Activated CD8-positive, alpha-beta T cell treated with anti-CD3 and anti-CD28 coated beads for 36 hours (primary cell): Measurements from ENCODE around the gene EWSR1. TPM values are rescaled to one million over a fixed set of nuclear protein-coding genes. Genes with fewer than 3 reads are reported as not detected.

Source experiments
- ATAC-seq: fragments of 200-7000 bp; cut with Tn5 transposase; one replicate; pipeline ENCODE4 v1.10.0; 2021; ENCODE audit warnings: mild to moderate bottlenecking, moderate library complexity
- CTCF ChIA-PET: fragments of 350-600 bp; sonication (Branson Sonifier 250); formaldehyde crosslinking; loops from one replicate; lab custom pipeline; 2021; ENCODE audit warnings: antibody characterized with exemption; lab: Charles Lee
- POLR2A ChIA-PET: fragments of 350-600 bp; sonication (Branson Sonifier 250); formaldehyde crosslinking; loops from one replicate; lab custom pipeline; 2021; ENCODE audit warnings: antibody characterized with exemption; lab: Charles Lee
- DNase-seq: peaks from one replicate; pipeline ENCODE4 v3.0.0-alpha.2; 2020
- H3K27ac Mint-ChIP-seq: one replicate; pipeline ENCODE4 v1.8.0; 2021; ENCODE audit warnings: mild to moderate bottlenecking, mixed read lengths
- H3K27me3 Mint-ChIP-seq: one replicate; pipeline ENCODE4 v1.8.0; 2021; ENCODE audit warnings: mixed read lengths
- H3K36me3 Mint-ChIP-seq: one replicate; pipeline ENCODE4 v1.8.0; 2021; ENCODE audit warnings: low read depth, mixed read lengths
- H3K4me1 Mint-ChIP-seq: one replicate; pipeline ENCODE4 v1.8.0; 2021; ENCODE audit warnings: low read depth, mixed read lengths
- H3K4me3 Mint-ChIP-seq: one replicate; pipeline ENCODE4 v1.8.0; 2021; ENCODE audit warnings: mild to moderate bottlenecking, moderate library complexity, mixed read lengths
- H3K9me3 Mint-ChIP-seq: one replicate; pipeline ENCODE4 v1.8.0; 2021; ENCODE audit warnings: mixed read lengths
- CTCF ChIP-seq: fragments of 200-600 bp; IDR thresholded peaks from one replicate; pipeline ENCODE4 v1.8.0; 2022; ENCODE audit warnings: antibody characterized with exemption, mild to moderate bottlenecking
- intact Hi-C: fragments of 100-400 bp; cut with micrococcal nuclease; formaldehyde crosslinking; loops from one replicate; pipeline ENCODE4 v1.10.0; 2022
- total RNA-seq, 2 experiments: library from RNA; stranded (reverse); gene quantifications; one replicate each; pipeline ENCODE4 v1.2.3, GENCODE V29; 2021

Gene EWSR1
- total RNA-seq, 2 experiments from 2014 or later = 307 to 315 TPM

- Mint-ChIP-seq H3K4me3 (no peak overlapping the region), H3K4me1 (peaks cover 13% of the 10 kb centered on the region), H3K9me3 (no peaks in the 10 kb centered on the region), H3K27me3 (peaks cover 19% of the 10 kb centered on the region), H3K36me3 (peaks cover 28% of the 10 kb centered on the region), H3K27ac (no peak overlapping the region)
- no peak for TF ChIP-seq CTCF
- CTCF ChIA-PET = interaction anchor here (1.2 to 4.7 kb wide), 2 partner anchors 11 to 29 kb away, joined by 3 to 25 read pairs; no protein-coding TSS in a partner anchor
- ATAC-seq = no peak
- DNase-seq = no peak
- intact Hi-C loops = no loop called here
- POLR2A ChIA-PET = interaction anchor here (0.9 to 6.1 kb wide), 6 partner anchors 9 to 33 kb away, joined by 3 to 29 read pairs (median 4); partner anchors contain the start of genes EWSR1 and RHBDD3
These were observed 34.3 kb downstream of the EWSR1 start for GRCh38 chr22:29302402-29302680.

GRCh38 chr22:29302681-29303465 lies 34.8 kb downstream of the EWSR1 start:
- Mint-ChIP-seq H3K4me3 (no peak overlapping the region), H3K9me3 (no peaks in the 10 kb centered on the region), H3K36me3 (peaks cover 23% of the 10 kb centered on the region), H3K27ac (no peak overlapping the region), H3K4me1 (peaks cover 15% of the 10 kb centered on the region), H3K27me3 (peaks cover 23% of the 10 kb centered on the region)
- POLR2A ChIA-PET = interaction anchor here (0.7 to 6.1 kb wide), 9 partner anchors 8 to 225 kb away, joined by 3 to 29 read pairs (median 4); partner anchors contain the start of genes EWSR1 and RHBDD3
- CTCF ChIA-PET = interaction anchor here (1.2 to 4.7 kb wide), 3 partner anchors 11 to 30 kb away, joined by 3 to 25 read pairs (median 4); no protein-coding TSS in a partner anchor
- no peak for DNase-seq
- no peak for TF ChIP-seq CTCF
- intact Hi-C loops = no loop called here
- ATAC-seq = no peak

- Mint-ChIP-seq H3K27me3 (peaks cover 23% of the 10 kb centered on the region), H3K36me3 (peaks cover 4% of the 10 kb centered on the region), H3K9me3 (no peaks in the 10 kb centered on the region), H3K27ac (no peak overlapping the region), H3K4me1 (peaks cover 24% of the 10 kb centered on the region), H3K4me3 (peak overlapping the region; percentile 65)
- POLR2A ChIA-PET = interaction anchor here (0.6 to 2.5 kb wide), 3 partner anchors 12 to 33 kb away, joined by 3 to 9 read pairs (median 7); no protein-coding TSS in a partner anchor
- no peak for TF ChIP-seq CTCF
- CTCF ChIA-PET = interaction anchor here (0.6 to 1.6 kb wide), 4 partner anchors 16 to 27 kb away, joined by 3 to 5 read pairs (median 4); no protein-coding TSS in a partner anchor
- DNase-seq (no peak), ATAC-seq (no peak)
- intact Hi-C loops = no loop called here
These were observed 37.7 kb downstream of the EWSR1 start for GRCh38 chr22:29305836-29306174.

GRCh38 chr22:29306175-29306834 lies 38.2 kb downstream of the EWSR1 start, which contains the start of gene GAS2L1:
TSS of gene GAS2L1 (plus strand) at chr22:29306650. CDS start at chr22:29308106, 1,456 bp downstream.
- ChIA-PET POLR2A (interaction anchor here (0.6 to 2.2 kb wide), 5 partner anchors 9 to 36 kb away, joined by 3 to 7 read pairs (median 3); no protein-coding TSS in a partner anchor), CTCF (interaction anchor here (0.6 to 1.6 kb wide), 6 partner anchors 11 to 27 kb away, joined by 3 to 6 read pairs (median 4); no protein-coding TSS in a partner anchor)
- intact Hi-C loops = no loop called here
- H3K27me3 Mint-ChIP-seq = peaks cover 25% of the 10 kb centered on the region
- no peak within 1 kb of the TSS for H3K27ac Mint-ChIP-seq
- H3K4me1 Mint-ChIP-seq = peaks cover 29% of the 10 kb centered on the region
- H3K4me3 Mint-ChIP-seq = peak within 1 kb of the TSS; percentile 65
- DNase-seq = peak; percentile 64
- no peaks in the 10 kb centered on the region for H3K9me3 Mint-ChIP-seq
- peak; percentile 63 for ATAC-seq
- H3K36me3 Mint-ChIP-seq = no peaks in the 10 kb centered on the region
- TF ChIP-seq CTCF = peak; percentile 60
